ENCODE measurements around the gene BTG2. TPM values are rescaled to one million over a fixed set of nuclear protein-coding genes. Genes with fewer than 3 reads are reported as not detected.

BTG2 gene
- total and polyA plus RNA-seq, 12 donors: 11.4 to 175 (median 49.3) TPM

GRCh38 chr1:203271018-203271743, 34.1 kb upstream of the BTG2 start:
- no peak for TF ChIP-seq POLR2A (IDR thresholded peaks at IDR 0.05)
- no peak for TF ChIP-seq CTCF (IDR thresholded peaks at IDR 0.05)
- intact Hi-C loops (cut with DNase I): loop anchor here (5.0 to 10.0 kb wide), 4 partner anchors 66 to 216 kb away; no protein-coding TSS in a partner anchor
- 26 to 31% (median 29%) methylated on average over 8 of the region's 8 CpGs for WGBS, 4 donors
- Histone ChIP-seq H3K27ac (no peak overlapping the region), H3K27me3 (no peaks in the 10 kb centered on the region), H3K4me3 (no peak overlapping the region), H3K36me3 (replicated peaks in 1 of 2) (no peaks in the 10 kb centered on the region), H3K9me3 (replicated peaks in 1 of 3) (no peaks in the 10 kb centered on the region), H3K4me1 (replicated peaks in 1 of 2) (peaks cover 0 to 28% of the 10 kb centered on the region in 2 donors)
- DNase-seq: peak in 6 of 7 donors; percentile 75 to 90 (median 83)

- 39 to 59% (median 57%) methylated on average over 4 to 6 of the region's 6 CpGs for WGBS, 4 donors
- H3K36me3 ChIP-seq (replicated peaks in 1 of 2): no peaks in the 10 kb centered on the region
- peaks cover 0 to 30% of the 10 kb centered on the region in 2 donors for H3K4me1 ChIP-seq (replicated peaks in 1 of 2)
- intact Hi-C loops (cut with DNase I): loop anchor here (5.0 to 10.0 kb wide), 4 partner anchors 65 to 215 kb away; no protein-coding TSS in a partner anchor
- no peaks in the 10 kb centered on the region for H3K9me3 ChIP-seq (replicated peaks in 1 of 3)
- no peak overlapping the region for H3K27ac ChIP-seq
- peak in 2 of 7 donors; percentile 14 to 42 for DNase-seq
- TF ChIP-seq POLR2A (IDR thresholded peaks at IDR 0.05) (no peak), CTCF (IDR thresholded peaks at IDR 0.05) (no peak)
- no peaks in the 10 kb centered on the region for H3K27me3 ChIP-seq
- H3K4me3 ChIP-seq: no peak overlapping the region
Measured at GRCh38 chr1:203271962-203272632, 33.2 kb upstream of the BTG2 start.

GRCh38 chr1:203272633-203273205, 32.6 kb upstream of the BTG2 start:
- Histone ChIP-seq H3K9me3 (replicated peaks in 1 of 3) (no peaks in the 10 kb centered on the region), H3K4me3 (no peak overlapping the region), H3K36me3 (replicated peaks in 1 of 2) (no peaks in the 10 kb centered on the region), H3K27ac (peak overlapping the region in 2 of 5 donors; percentile 78 to 85), H3K27me3 (no peaks in the 10 kb centered on the region), H3K4me1 (replicated peaks in 1 of 2) (peaks cover 0 to 33% of the 10 kb centered on the region in 2 donors)
- peak in 1 of 7 donors; percentile 31 for DNase-seq
- intact Hi-C loops (cut with DNase I): loop anchor here (5.0 to 10.0 kb wide), 4 partner anchors 65 to 215 kb away; no protein-coding TSS in a partner anchor
- WGBS, 4 donors: 11 to 27% (median 24%) methylated on average over 16 to 17 of the region's 17 CpGs
- no peak for TF ChIP-seq CTCF (IDR thresholded peaks at IDR 0.05)
- no peak for TF ChIP-seq POLR2A (IDR thresholded peaks at IDR 0.05)

Data from adrenal gland (tissue), 12 donors.